Measurements from ENCODE around the gene TIMM17A.
"Not testable (repeated sequence)": the region's sequence is repeated elsewhere in the genome, so short reads cannot be mapped to it uniquely, and the experiment has no call there.

Gene TIMM17A

DNA sequence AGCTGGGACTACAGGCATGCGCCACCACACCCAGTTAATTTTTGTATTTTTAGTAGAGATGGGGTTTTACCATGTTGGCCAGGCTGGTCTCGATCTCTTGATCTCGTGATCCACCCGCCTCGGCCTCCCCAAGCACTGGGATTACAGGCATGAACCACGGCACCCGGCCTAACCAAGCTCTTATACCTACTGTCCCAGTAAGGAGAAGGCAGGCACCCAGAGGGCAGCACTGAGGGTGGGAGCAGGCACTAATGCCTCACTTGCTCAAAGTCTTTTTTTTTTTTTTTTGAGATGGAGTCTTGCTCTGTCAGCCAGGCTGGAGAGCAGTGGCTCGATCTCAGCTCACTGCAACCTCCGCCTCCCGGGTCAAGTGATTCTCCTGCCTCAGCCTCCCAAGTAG is 15.0 kb upstream of the TIMM17A start:
- not testable (repeated sequence) for DNase-seq (ENCODE audit: low read depth)

DNA sequence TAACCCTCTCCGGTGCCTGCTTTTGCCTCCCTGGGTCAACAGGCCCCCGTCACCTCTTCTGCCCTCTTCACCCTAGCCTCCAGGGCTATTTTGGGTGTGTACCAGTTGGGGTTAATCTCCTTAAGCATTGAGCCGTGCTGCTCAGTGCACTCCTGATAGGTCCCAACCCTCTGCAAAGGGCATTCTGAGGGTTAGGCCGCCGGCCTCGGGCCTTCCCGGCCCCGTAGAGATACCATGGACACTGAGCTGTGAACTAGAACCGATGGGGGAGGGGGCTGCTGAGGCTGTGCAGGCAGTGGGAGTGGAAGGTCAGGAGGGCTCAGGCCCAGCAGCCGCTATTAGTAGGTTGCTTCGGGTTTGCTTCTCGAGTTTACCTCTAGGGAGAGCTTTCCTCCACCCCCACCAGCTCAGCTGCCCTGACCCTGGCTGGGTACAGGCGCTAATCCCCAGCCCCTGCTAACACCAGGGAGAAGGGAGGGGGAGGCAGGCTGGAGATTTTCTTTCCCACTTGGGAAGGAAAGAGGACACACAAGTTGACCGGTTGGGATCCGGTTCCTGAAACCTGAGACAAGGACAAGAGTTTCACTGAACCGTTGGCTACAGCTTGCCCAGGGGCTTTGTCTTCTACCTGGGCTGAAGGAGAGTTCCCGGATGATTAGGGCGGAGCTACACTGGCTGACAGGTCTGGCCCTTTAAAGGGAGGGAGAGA is 13.7 kb upstream of the TIMM17A start:
- no peak for DNase-seq (ENCODE audit: low read depth)

GRCh38 chr1:201942129-201942495 is 13.2 kb upstream of the TIMM17A start:
- DNase-seq (ENCODE audit: low read depth) = no peak

- no peak for DNase-seq (ENCODE audit: low read depth)
These were observed 11.3 kb upstream of the TIMM17A start for GRCh38 chr1:201944002-201944401.

DNA sequence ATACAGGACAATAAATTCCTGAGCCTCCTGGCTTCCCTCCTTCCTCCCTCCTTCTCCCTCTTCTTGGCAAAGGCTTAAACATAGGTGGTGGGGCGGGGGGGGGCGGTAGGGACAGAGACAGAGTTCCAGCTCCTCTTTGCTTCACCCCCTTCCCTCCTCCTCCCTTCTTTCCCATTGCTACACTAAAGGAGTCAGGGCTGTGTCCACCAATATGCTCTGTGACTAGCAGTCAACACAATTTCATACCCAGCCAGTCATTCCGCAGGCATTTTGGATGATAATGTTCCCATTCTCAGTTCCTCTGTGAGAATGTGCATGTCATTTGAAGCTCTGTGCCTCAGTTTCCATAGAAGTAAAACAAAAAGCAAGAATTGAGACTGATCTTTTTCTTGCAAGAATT is 10.7 kb upstream of the TIMM17A start:
- DNase-seq (ENCODE audit: low read depth) = no peak

DNA sequence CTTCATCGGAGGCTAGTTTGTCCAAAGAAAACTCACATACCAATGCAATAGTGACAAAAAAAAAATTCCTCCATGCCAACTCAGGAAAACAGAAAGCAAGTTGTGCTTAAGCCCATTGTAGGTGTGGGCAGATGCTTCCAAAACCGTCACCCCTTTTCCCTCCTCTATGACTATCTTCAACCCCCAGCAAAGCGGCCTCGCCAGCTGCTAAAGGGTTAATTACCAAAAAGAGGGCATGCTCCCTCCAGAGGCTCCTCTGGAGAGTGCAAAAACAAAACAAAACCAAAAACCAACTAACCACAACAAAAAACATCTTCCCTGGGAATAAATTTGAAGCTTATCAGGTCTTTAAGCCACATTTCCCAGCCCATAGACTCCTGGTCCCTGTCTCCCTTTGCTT is 10.1 kb upstream of the TIMM17A start:
- no peak for DNase-seq (ENCODE audit: low read depth)

DNA sequence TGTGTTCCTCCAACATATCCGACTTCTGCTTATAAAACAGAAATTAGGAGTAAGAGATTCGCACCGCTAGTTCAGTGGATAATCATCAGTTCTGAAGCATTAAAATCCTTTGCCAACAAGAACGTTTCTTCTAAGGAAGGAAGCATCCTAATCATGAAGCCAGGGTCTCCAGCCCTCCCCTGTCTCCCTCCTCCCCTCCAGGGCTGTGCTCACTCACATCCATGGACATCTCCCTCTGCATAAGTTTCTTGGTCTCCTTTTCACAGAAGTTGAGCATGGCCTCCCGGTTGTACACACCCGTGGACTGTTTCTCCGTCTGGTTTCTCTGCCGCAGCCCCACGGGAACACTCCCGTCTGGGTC is 9.5 kb upstream of the TIMM17A start:
- DNase-seq (ENCODE audit: low read depth) = no peak

GRCh38 chr1:201946224-201946908 is 8.9 kb upstream of the TIMM17A start, which contains the start of gene LMOD1:
Gene LMOD1 (minus strand): TSS chr1:201946548. CDS start chr1:201946340, 208 bp downstream.
- DNase-seq (ENCODE audit: low read depth) = peak; percentile 84

GRCh38 chr1:201947697-201948008 is 7.7 kb upstream of the TIMM17A start:
- DNase-seq (ENCODE audit: low read depth) = no peak

GRCh38 chr1:201949491-201949890 is 5.8 kb upstream of the TIMM17A start:
- no peak for DNase-seq (ENCODE audit: low read depth)

DNA sequence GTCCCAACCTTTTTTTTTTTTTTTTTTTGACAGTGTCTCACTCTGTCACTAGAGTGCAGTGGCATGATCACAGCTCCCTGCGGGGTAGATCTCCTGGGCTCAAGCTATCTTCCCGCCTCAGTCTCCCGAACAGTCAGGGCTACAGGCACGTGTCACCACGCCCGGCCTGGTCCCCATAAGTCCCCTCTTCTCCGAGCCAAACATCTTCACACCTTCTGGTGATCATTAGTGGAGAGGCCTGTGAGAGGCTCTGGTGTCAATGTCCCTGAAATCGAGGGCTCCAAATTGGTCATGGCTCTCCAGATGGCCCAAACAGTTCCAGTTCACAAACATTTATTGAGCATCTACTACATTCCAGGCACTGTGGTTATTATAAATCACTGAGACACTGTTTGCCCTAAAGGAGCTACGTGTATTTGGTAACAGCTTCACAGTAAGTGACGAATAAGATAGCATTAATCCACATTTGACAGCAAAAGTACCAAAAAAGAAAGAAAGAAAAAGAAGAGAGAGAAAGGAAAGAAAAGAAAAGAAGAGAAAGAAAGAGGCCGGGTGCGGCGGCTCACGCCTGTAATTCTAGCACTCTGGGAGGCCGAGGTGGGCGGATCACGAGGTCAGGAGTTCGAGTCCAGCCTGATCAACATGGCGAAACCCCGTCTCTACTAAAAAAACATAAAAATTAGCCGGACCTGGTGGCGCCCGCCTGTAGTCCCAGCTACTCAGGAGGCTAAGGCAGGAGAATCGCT is 867 bp upstream of the TIMM17A start:
- no peak for DNase-seq (ENCODE audit: low read depth)

GRCh38 chr1:201955729-201956143 is 433 bp downstream of the TIMM17A start:
- no peak for DNase-seq (ENCODE audit: low read depth)

- DNase-seq (ENCODE audit: low read depth) = no peak
These were observed 3.0 kb downstream of the TIMM17A start for GRCh38 chr1:201958348-201958747.

DNA sequence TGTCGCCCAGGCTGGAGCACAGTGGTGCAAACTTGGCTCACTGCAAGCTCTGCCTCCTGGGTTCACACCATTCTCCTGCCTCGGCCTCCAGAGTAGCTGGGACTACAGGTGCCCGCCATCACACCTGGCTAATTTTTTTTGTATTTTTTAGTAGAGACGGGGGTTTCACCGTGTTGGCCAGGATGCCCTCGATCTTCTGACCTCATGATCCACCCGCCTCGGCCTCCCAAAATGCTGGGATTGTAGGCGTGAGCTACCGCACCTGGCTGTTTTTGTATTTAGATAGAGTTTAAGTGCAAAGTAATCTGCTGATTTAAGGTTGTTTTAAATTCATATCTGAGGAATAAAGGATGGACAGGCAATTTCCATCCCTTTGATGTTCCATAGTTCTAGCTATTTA is 7.1 kb downstream of the TIMM17A start:
- DNase-seq (ENCODE audit: low read depth) = not testable (repeated sequence)

DNA sequence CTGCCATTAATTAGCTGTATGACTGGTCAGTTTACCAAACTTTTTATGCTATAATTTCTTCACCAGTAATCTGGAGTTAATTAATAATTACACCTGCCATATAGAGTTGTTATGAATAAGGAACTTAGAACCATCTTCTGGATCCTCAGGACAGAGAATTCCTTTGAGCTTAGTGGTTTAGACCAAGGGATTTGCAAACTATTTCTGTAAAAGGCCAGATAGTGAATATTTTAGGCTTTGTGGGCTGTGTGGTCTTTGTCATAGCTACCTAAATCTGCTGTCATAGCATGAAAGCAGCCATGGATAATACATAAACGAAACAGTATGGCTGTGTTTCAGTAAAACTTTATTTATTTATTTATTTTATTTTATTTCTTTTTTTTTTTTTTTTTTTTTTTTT is 9.0 kb downstream of the TIMM17A start:
- DNase-seq (ENCODE audit: low read depth) = no peak

- DNase-seq (ENCODE audit: low read depth) = no peak
These were observed 10.9 kb downstream of the TIMM17A start for GRCh38 chr1:201966171-201966570.

- DNase-seq (ENCODE audit: low read depth) = no peak
These were observed 13.1 kb downstream of the TIMM17A start for GRCh38 chr1:201968202-201968925.

- no peak for DNase-seq (ENCODE audit: low read depth)
These were observed 15.2 kb downstream of the TIMM17A start for GRCh38 chr1:201970334-201971159.

DNA sequence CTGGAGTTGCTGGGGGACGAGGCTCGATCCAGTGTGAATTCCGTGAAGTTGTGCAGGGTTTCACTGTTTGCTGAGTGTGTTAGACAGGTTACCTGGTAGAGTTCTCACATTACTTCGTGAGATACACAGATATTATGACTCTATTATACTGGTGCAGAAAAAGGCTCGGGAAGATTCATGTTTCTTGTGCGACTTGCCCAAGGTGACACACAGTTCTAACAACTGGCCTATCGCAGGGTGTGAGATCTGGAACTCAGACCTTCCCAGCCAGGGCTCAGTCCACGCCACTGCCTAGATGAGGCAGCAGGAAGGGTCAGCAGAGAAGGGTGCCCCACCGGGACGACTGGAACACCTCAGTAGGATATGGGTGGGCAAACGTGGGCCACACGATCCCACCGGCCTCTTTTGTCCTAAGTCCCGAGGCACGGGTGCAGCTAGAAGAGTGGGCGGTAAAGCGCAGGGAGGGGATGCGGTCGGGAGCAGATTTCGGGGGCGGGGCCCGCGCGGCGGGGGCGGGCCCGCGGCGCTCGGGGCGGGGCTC is 26.8 kb downstream of the TIMM17A start:
- no peak for DNase-seq (ENCODE audit: low read depth)

DNA sequence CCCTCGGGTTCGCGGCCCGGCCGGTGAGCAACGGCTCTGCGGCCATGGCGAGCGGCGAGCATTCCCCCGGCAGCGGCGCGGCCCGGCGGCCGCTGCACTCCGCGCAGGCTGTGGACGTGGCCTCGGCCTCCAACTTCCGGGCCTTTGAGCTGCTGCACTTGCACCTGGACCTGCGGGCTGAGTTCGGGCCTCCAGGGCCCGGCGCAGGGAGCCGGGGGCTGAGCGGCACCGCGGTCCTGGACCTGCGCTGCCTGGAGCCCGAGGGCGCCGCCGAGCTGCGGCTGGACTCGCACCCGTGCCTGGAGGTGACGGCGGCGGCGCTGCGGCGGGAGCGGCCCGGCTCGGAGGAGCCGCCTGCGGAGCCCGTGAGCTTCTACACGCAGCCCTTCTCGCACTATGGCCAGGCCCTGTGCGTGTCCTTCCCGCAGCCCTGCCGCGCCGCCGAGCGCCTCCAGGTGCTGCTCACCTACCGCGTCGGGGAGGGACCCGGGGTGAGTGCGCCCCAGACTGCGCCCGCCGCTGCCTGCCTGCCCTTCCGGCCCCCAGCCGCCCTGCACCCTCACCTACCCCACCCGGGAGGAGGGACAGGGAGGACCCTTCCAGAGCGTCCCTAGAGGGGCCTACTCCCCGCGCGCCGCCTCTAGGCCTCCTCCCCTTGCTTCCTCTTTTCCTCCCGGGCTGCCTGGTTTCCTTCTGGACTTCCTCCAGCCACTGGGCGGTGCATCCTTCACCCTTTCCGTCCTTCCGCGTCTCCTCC is 27.5 kb downstream of the TIMM17A start, which contains the start of gene RNPEP:
TSS of gene RNPEP (plus strand) at position 26 of the 757 bp plus-strand sequence. CDS start at position 45, 19 bp downstream.
- peak; percentile 50 for DNase-seq (ENCODE audit: low read depth)

All from GM04504 (cell line).